NCI-H2171 treated with DMSO at 0.1 percent for 48 hours (cell line): Measurements from ENCODE around the gene PDZD2.

Experiments used
- DNase-seq: peaks from one replicate; lab custom pipeline; 2025; lab: John Stamatoyannopoulos, UW

Gene PDZD2

GRCh38 chr5:31934156-31934555 is 295.2 kb downstream of the PDZD2 start:
- no peak for DNase-seq

DNA sequence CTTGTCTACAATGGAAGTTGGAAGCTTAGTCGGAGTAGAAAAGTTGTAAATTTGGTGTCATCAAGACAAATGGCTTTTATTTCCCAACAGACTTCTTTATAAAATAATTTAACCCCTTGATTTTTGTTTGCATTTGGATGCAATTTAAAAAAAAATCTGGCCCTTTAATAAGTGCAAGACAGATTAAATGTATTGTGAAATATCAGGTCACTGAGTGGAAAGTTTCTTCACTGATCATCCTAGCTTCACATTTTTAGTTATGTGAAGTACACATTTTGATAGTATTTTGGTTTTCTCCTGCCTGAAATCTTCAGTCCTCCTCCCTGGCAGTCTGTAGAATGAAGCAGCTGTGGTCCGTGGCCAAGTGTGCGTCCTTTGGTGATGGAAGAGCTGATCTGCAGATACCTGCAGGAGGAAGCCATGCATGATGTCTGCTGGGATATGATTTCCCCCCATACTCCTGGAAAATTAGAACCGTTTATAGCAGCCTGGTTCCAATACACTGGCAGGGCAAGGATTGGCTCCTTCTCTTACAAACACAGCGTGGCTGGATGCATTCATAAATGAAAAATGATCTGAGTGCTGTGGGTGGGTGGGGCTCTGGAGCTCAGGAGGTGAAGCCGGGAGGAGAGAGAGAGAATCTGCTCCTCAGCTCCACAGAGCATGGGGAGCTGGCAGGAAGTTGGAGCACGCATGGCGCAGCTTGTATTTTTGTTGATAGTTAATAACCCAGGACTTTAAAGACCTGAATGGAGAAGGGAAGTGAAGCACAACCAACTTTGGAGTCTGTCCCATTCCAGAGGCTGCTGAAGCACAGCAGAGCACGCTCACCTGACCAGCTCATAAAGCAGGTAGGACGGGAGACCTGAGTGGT is 296.8 kb downstream of the PDZD2 start:
- peak; percentile 97 for DNase-seq

DNA sequence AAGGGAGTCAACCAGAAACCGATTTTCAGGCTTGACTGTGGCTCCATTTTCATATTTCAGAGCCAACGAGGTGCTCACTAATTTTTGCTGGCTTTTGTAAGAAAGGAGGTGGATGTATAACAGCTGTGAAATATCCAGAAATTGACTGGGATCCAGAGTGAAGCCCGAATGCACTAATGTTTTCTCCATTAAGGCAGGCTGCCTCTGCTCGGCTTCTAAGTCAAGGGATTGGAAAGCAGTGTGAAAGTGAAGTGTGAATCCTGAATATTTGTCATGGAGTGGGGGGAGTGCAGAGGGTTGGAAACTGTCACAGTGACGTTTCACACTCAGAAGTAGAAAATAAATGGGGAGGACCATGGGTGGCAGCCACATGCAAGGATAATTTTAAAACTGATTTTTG is 297.8 kb downstream of the PDZD2 start:
- peak; percentile 53 for DNase-seq

- no peak for DNase-seq
Observed at GRCh38 chr5:31937226-31937625, 298.3 kb downstream of the PDZD2 start.

GRCh38 chr5:31937703-31938102 is 298.8 kb downstream of the PDZD2 start:
- no peak for DNase-seq

- DNase-seq = no peak
Observed at GRCh38 chr5:31939151-31939550, 300.2 kb downstream of the PDZD2 start.

DNA sequence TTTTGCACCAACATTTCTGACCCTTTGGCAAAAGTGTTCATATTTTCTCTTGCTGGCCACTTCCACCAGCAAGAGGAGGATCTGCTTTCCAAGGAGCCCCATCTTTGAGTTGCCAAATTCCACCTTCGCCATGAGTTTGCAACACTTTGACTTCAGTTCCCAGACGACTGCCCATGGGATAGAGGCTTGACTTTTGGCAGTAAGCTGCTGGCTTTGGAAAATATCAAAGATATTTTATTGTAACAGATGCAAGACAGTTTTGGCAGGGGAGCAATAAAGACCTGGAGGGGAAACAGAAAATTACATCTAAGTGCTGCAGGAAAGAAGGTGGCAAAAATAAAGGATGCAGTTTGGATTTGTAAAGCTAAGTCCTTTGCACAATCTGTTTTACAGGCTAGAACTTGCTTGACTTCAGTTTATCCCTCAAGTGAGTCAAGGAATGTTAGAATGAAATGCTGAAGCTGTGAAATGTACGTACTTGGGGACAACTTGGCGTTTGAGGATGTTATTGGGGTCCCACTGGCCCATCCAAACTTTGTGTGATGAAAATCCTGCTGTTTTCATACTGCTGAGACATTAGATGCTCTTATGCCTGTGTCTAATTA is 302.3 kb downstream of the PDZD2 start:
- DNase-seq = no peak

- DNase-seq = no peak
Observed at GRCh38 chr5:31942546-31942945, 303.6 kb downstream of the PDZD2 start.

GRCh38 chr5:31944684-31945445 is 305.9 kb downstream of the PDZD2 start:
- peak; percentile 99 for DNase-seq

- DNase-seq = peak; percentile 98
Observed at GRCh38 chr5:31948006-31948405, 309.1 kb downstream of the PDZD2 start.

GRCh38 chr5:31952067-31952466 is 313.1 kb downstream of the PDZD2 start:
- no peak for DNase-seq

GRCh38 chr5:31954091-31954490 is 315.2 kb downstream of the PDZD2 start:
- no peak for DNase-seq

GRCh38 chr5:31957151-31957550 is 318.2 kb downstream of the PDZD2 start:
- no peak for DNase-seq

- DNase-seq = peak; percentile 62
Observed at GRCh38 chr5:31962351-31962751, 323.4 kb downstream of the PDZD2 start.

DNA sequence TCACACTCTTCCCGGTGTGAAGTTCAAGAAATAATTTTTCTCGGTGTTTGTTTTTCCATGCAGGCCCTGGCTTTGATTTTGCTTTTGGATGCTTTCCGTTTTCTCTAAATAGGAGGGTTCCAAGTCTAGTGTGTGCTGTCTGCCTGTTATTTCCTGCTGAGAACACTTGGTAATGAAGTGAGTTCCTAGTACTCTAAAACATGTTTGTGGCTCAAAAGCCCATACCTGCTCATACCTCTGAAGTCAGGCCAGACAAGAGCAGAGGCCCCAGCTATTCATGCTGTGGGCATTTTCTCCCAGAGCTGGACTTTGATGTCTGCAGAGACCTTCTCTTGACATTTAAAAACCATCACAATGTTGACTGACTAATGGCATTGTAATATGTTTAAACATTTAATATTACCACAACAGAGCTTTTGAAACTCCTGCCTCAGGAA is 324.0 kb downstream of the PDZD2 start:
- no peak for DNase-seq

GRCh38 chr5:31963358-31964006 is 324.6 kb downstream of the PDZD2 start:
- no peak for DNase-seq

DNA sequence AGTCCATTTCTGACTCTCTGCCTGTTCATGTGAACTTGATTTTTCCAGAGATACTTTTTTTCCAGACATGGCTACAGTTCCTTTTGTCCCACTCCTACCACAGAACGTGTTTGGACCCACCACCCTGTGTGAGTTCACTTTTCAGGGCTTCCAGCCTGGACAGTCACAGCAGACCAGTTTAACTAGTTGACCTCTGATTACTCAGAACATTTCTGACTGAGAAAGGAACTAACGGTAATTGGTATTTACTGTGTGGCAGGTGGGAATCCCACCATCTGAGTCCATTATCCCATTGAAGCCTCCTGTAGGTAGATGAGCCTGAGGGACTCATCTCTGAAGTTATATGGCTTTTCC is 325.1 kb downstream of the PDZD2 start:
- no peak for DNase-seq

- DNase-seq = no peak
Observed at GRCh38 chr5:31965227-31965626, 326.3 kb downstream of the PDZD2 start.

DNA sequence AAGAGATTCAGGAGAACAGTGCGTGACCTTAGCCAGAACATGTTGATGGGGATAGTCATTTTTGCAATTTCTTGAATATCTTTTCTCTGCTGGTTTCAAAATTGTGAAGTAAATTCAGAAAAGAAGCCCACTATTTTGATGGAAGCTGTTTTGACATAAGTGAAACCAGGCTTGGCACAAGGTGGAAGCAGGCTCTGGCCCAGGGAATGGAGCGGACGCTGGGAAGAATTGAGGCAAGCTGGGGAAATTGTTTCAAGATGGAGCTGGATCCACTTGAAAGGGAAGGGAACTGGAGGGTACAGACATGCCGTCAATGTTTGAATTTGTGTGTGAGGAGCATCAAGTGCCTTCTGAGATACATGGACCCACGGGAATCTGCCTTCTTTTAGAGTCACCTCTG is 328.0 kb downstream of the PDZD2 start:
- no peak for DNase-seq

- DNase-seq = no peak
Observed at GRCh38 chr5:31967461-31967860, 328.5 kb downstream of the PDZD2 start.

DNA sequence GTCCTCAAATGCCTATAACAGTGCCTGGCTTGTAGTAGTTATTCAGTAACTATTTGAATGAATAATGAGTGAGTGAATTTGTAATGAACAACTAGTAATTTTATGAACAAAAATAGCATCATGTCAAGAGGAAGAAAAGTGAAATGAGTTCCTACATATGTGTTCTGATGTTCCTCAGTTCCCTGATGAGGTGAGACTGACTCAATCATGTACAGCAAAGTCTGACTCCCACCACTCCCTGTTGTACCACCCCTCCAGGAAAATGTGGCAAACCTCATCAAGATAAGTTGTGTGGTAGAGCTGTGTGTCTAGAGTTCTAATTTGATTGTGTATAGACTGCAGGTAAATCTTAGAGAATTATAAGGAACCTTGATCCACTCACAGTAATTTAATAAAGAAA is 333.6 kb downstream of the PDZD2 start:
- no peak for DNase-seq

DNA sequence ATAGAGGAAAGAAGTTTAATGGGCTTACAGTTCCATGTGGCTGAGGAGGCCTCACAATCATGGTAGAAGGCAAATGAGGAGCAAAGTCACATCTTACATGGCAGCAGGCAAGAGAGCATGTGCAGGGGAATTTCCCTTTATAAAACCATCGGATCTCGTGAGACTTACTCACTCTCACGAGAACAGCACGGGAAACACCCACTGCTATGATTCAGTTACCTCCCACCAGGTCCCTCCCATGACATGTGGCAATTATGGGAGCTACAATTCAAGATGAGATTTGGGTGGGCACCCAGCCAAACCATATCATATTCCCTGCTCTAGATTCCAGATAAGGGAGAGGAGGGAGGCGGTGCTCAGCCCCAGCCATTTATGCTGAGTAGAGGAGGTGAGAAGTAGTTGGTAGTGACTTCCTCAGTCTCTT is 336.3 kb downstream of the PDZD2 start:
- peak; percentile 96 for DNase-seq
